Astrocyte of the cerebellum (primary cell): ENCODE measurements around the gene SAFB.

ENCODE experiments used
- DNase-seq: peaks from one replicate; pipeline ENCODE4 v3.0.0-alpha.2; 2011; ENCODE audit warnings: low read depth
- H3K4me3 ChIP-seq: 2 replicates; pipeline ENCODE4 v1.5.1; 2011; ENCODE audit warnings: mild to moderate bottlenecking, low read depth, low read length, moderate library complexity
- in situ Hi-C: cut with HindIII; loops from 2 replicates; pipeline ENCODE4 v1.10.0; 2017; ENCODE audit warnings: low sequenced_read_pairs
- TF ChIP-seq, protein P1 (sequence below): IDR thresholded peaks from 2 replicates; pipeline ENCODE4 v1.5.1; 2012; ENCODE audit warnings: low read length, low read depth, moderate library complexity, mild to moderate bottlenecking; ENCODE audit errors: missing control alignments

SAFB gene

DNA sequence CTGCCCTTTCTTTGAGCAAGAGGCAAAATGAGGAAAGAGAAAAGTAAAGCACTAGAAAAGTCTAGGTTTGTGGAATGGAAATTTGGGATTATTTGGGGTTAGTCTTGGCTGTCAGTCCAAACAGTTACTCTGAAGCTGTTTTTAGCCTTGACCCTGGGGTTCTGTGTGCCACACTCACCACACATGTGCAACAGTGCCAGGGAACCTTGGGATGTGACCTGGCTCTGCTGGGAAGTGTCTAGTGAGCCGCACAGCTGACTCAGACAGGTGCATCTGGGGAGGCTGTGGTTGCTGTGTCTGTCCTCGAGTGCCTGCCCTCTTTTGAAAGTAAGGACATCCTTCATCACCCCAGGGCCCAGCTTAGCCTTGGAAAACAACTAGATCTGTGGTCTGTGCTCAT lies 41.6 kb downstream of the SAFB start:
- in situ Hi-C loops = no loop called here
- TF ChIP-seq, protein P1, sequence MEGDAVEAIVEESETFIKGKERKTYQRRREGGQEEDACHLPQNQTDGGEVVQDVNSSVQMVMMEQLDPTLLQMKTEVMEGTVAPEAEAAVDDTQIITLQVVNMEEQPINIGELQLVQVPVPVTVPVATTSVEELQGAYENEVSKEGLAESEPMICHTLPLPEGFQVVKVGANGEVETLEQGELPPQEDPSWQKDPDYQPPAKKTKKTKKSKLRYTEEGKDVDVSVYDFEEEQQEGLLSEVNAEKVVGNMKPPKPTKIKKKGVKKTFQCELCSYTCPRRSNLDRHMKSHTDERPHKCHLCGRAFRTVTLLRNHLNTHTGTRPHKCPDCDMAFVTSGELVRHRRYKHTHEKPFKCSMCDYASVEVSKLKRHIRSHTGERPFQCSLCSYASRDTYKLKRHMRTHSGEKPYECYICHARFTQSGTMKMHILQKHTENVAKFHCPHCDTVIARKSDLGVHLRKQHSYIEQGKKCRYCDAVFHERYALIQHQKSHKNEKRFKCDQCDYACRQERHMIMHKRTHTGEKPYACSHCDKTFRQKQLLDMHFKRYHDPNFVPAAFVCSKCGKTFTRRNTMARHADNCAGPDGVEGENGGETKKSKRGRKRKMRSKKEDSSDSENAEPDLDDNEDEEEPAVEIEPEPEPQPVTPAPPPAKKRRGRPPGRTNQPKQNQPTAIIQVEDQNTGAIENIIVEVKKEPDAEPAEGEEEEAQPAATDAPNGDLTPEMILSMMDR = no peak
- H3K4me3 ChIP-seq = no peak overlapping the region
- DNase-seq = no peak

DNA sequence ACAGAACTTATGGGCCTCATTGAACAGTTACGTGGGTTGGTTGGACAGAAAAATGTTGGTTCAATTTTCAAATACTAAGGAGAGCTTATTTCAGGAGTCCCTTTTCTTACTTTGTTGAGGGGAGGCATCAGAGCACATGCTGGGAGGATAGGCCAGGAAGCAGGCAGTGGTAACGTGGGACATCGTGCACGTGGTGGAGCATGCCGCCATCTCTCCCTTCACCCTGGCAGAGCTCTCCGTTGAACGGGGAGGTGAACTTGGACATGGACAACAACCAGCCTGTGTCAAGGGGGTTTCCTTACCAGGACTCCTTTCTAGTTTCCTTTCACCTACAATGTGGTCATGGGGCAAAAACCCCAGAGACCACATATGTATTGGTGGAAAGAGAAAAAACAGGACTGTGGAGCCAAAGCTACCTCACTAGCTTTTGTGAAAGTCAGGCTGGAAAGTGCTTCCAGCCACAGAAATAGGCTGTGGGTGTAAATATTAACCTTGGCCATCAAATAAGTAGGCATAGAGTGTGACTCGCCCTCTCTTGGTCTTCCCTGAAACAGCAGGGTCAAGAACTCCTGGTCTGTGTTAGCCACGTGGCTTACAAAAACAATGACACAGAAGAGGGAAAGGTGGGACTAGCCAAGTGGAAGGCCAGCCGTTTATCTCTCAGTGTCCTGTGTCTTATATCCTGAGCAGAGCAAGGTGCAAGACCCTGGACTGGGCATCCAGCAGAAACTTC lies 43.1 kb downstream of the SAFB start:
- no peak overlapping the region for H3K4me3 ChIP-seq
- TF ChIP-seq, protein P1 = peak; percentile 27
- in situ Hi-C loops = no loop called here
- peak; percentile 19 for DNase-seq

- no peak overlapping the region for H3K4me3 ChIP-seq
- DNase-seq = no peak
- TF ChIP-seq, protein P1 = no peak
- in situ Hi-C loops = no loop called here
Observed at GRCh38 chr19:5666921-5667610, 44.2 kb downstream of the SAFB start.

GRCh38 chr19:5667751-5668271 lies 44.9 kb downstream of the SAFB start:
- H3K4me3 ChIP-seq = no peak overlapping the region
- TF ChIP-seq, protein P1 = no peak
- in situ Hi-C loops = no loop called here
- DNase-seq = no peak

DNA sequence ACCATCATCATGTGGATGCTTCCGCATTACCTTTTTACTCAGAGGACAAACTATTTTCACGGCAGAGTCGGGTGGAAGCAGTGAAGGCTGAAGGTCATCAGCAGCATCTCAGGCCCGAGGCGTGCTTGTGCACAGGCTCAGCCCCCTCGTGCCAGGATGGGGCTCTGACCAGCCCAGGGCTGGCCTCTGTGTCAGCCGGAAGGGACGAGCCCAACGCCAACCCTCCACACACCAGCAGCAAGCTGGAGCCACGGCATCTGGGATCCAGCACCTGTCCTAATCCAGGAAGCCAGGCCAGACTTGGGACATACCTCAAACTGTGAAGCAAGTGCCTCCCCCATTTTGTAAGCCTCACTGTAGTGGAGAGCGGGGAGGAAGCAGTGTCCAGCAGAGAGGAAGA lies 46.3 kb downstream of the SAFB start:
- no peak for DNase-seq
- no peak overlapping the region for H3K4me3 ChIP-seq
- in situ Hi-C loops = no loop called here

GRCh38 chr19:5671600-5671999 lies 48.7 kb downstream of the SAFB start:
- no peak overlapping the region for H3K4me3 ChIP-seq
- DNase-seq = no peak
- in situ Hi-C loops = no loop called here
- TF ChIP-seq, protein P1 = no peak

More for the DNA sequence above, 46.3 kb downstream of the SAFB start:
- TF ChIP-seq, protein P1 = no peak
